Tibial artery (tissue), 4 donors: ENCODE data around the gene RBM10.

Source experiments
- DNase-seq, 2 donors: peaks; one replicate each; pipeline ENCODE4 v3.0.0-alpha.2; 2019
- H3K27ac ChIP-seq, 2 donors: fragments of 200-600 bp; sonication (generic) in 1 of 2; 1 replicate in 1 of 2; 2 replicates in 1 of 2; pipeline ENCODE4 v1.5.1; 2018 to 2019; ENCODE audit warnings: mild to moderate bottlenecking in 1 of 2
- H3K27me3 ChIP-seq, 2 donors: fragments of 200-600 bp; sonication (generic) in 1 of 2; one replicate each; pipeline versions ENCODE4 v1.5.1 to v1.6.0; 2016 to 2019
- H3K36me3 ChIP-seq, 3 donors: fragments of 200-600 bp; sonication (generic) in 2 of 3; one replicate each; pipeline ENCODE4 v1.5.1; 2016 to 2019; ENCODE audit warnings: mild to moderate bottlenecking in 2 of 3
- H3K4me1 ChIP-seq, 4 donors: fragments of 200-600 bp; sonication (generic) in 2 of 4; 1 replicate in 3 of 4; 2 replicates in 1 of 4; pipeline ENCODE4 v1.5.1; 2016 to 2019
- H3K4me3 ChIP-seq, 2 donors: fragments of 200-600 bp; sonication (generic) in 1 of 2; 1 replicate in 1 of 2; 2 replicates in 1 of 2; pipeline ENCODE4 v1.5.1; 2018 to 2019; ENCODE audit warnings: mild to moderate bottlenecking in 2 of 2
- H3K9me3 ChIP-seq, 3 donors: fragments of 200-600 bp; sonication (generic) in 1 of 3; one replicate each; pipeline ENCODE4 v1.5.1; 2016 to 2019
- intact Hi-C: fragments of 100-400 bp; cut with DNase I; formaldehyde crosslinking; loops from one replicate; pipeline ENCODE4 v1.15.0; 2023; ENCODE audit warnings: low total_unique reads
- TF ChIP-seq, protein P1 (sequence below), 2 experiments: fragments of 200-600 bp in 1 of 2; fragments of 450-650 bp in 1 of 2; IDR thresholded peaks; one replicate each; pipeline ENCODE4 v1.5.1; 2017 to 2019; ENCODE audit warnings: antibody characterized with exemption in 2 of 2, mild to moderate bottlenecking in 1 of 2, moderate library complexity in 1 of 2

The RBM10 gene

DNA sequence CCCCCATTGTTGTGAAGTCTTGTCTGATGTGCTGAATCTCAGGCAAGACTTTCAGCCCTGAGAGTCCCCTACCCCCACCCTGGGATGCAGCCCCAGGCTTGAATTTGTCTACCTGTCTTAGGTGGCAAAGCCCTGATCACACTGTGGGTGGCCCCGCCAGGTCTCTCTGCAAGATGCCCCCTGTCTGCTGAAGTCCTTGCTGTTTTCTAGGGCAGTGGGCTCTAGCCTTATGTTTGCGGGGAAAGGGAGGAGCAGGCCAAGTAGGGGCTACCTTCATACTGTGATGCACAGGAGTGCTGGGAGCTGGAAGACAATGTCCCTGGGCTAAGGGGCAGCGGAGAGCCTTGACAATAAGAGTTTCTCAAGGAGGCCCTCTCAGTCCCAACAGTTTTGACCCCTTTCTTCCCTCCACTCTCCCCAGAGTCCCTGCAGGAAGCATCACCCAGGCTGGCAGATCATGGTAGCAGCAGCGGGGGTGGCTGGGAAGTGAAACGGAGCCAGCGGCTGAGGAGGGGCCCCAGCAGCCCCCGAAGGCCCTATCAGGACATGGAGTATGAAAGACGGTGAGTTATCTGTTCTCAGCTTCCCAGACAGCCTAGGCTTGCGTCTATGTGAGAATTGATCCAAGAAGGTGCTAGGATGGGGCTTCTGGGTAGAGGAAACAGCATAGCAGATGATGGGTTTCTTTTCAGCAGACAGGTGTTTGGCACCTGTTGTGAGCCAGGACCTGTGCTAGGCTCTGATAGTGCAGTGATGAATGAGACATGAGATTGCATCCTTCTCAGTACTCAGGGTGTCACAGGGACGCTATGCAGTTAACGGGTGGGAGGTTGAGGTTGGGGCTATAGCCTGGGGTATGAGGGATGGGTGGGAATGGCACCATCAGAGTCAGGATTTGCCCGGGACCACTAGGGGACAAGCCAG lies 2.2 kb downstream of the RBM10 start:
- intact Hi-C loops: no loop called here
- Histone ChIP-seq H3K27me3 (no peaks in the 10 kb centered on the region), H3K9me3 (peaks cover 0 to 4% (median 0%) of the 10 kb centered on the region in 3 donors), H3K4me1 (peaks cover 0 to 38% (median 11%) of the 10 kb centered on the region in 4 donors), H3K27ac (peak overlapping the region; percentile 93 to 99), H3K4me3 (peak overlapping the region; percentile 83 to 85), H3K36me3 (no peaks in the 10 kb centered on the region)
- no peak for DNase-seq
- TF ChIP-seq, protein P1, sequence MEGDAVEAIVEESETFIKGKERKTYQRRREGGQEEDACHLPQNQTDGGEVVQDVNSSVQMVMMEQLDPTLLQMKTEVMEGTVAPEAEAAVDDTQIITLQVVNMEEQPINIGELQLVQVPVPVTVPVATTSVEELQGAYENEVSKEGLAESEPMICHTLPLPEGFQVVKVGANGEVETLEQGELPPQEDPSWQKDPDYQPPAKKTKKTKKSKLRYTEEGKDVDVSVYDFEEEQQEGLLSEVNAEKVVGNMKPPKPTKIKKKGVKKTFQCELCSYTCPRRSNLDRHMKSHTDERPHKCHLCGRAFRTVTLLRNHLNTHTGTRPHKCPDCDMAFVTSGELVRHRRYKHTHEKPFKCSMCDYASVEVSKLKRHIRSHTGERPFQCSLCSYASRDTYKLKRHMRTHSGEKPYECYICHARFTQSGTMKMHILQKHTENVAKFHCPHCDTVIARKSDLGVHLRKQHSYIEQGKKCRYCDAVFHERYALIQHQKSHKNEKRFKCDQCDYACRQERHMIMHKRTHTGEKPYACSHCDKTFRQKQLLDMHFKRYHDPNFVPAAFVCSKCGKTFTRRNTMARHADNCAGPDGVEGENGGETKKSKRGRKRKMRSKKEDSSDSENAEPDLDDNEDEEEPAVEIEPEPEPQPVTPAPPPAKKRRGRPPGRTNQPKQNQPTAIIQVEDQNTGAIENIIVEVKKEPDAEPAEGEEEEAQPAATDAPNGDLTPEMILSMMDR (IDR thresholded peaks at IDR 0.05): no peak

DNA sequence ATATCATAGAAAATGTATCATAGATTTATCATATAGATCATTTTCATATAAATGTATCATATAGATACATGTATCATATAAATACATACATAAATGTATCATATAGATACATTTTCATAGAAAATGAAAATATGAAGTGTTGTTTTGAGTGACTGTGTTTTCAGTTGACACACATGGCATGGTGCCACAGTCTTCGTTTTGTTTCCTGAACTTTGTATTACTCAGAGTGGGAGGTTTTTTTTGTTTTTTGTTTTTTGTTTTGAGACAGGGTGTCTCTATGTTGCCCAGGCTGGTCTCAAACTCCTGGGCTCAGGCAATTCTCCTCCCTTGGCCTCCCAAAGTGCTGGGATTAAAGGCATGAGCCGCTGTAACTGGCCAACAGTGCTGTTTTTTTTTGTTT lies 3.9 kb downstream of the RBM10 start:
- intact Hi-C loops: no loop called here
- H3K4me3 ChIP-seq: no peak overlapping the region
- peaks cover 0 to 29% (median 9%) of the 10 kb centered on the region in 4 donors for H3K4me1 ChIP-seq
- H3K9me3 ChIP-seq: peaks cover 0 to 4% (median 0%) of the 10 kb centered on the region in 3 donors
- no peak overlapping the region for H3K27ac ChIP-seq
- H3K36me3 ChIP-seq: no peaks in the 10 kb centered on the region
- TF ChIP-seq, protein P1 (IDR thresholded peaks at IDR 0.05): no peak
- no peak for DNase-seq
- no peaks in the 10 kb centered on the region for H3K27me3 ChIP-seq

DNA sequence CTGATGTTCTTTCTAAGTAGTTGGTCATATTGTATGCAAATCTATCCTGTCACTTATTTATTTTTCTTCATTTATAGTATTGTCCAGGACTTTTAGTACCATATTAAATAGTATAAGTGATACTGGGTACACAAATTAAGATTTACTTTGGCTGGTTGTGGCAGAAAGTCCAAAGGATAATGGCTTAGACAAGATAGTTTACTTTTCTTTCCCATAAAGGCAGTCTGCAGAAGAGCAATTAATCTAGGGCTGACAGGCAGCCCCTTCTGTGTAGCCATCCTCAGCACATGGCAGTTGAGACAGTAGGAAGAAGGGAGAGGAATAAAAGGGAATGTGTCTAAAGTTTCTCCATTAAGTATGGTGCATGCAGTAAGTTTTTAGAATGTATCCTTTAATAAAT lies 6.4 kb downstream of the RBM10 start:
- H3K27me3 ChIP-seq: no peaks in the 10 kb centered on the region
- peaks cover 0 to 24% (median 7%) of the 10 kb centered on the region in 4 donors for H3K4me1 ChIP-seq
- TF ChIP-seq, protein P1 (IDR thresholded peaks at IDR 0.05): no peak
- intact Hi-C loops: no loop called here
- no peak for DNase-seq
- H3K27ac ChIP-seq: no peak overlapping the region
- H3K36me3 ChIP-seq: peaks cover 0 to 4% (median 0%) of the 10 kb centered on the region in 3 donors
- H3K9me3 ChIP-seq: peaks cover 0 to 4% (median 0%) of the 10 kb centered on the region in 3 donors
- no peak overlapping the region for H3K4me3 ChIP-seq

DNA sequence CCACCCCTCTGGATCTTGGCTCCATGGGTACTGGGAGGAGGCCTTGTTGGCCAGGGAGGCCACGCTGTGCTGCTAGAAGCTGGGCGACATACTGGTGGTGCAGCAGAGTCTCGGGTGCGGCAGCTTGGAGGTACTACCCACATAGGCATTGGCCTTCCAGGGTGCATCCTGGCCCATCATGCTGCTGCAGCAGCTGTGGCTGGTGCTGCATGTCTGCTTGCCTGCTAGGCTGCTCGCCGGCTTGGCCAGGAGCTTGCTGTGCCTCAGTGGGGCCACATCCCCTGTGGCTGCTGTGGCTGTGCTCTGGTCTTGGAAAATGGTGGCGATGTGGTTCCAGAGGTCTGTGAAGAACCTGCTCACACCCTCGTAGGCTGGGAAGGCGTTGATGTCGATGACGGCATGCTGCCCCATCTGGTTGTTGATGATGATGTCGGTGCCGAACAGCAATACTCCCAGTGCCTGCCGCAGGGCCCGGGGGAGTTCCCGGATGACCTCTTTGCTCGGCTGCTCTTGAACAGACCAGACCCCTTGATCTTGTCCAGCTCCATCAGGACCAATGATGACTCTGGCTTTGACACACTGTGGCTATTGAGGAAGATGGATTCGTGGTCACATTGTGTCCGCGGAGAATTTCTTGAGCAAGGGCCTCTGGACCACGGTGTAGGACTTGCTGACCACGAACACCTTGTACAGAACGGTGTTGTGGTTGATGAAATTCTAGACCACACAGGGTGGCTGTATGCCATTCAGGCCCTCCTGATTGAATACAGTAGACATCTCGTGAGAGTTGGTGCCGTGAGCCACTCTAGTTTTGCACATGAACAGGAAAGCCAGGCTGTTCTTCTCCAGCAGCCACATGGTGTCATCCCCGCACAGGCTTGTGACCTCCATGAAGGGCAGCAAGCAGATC lies 11.8 kb downstream of the RBM10 start:
- Histone ChIP-seq H3K4me3 (no peak overlapping the region), H3K36me3 (peaks cover 0 to 14% (median 4%) of the 10 kb centered on the region in 3 donors), H3K4me1 (no peaks in the 10 kb centered on the region), H3K27me3 (no peaks in the 10 kb centered on the region), H3K9me3 (no peaks in the 10 kb centered on the region), H3K27ac (no peak overlapping the region)
- no peak for DNase-seq
- intact Hi-C loops: no loop called here
- TF ChIP-seq, protein P1 (IDR thresholded peaks at IDR 0.05): no peak

DNA sequence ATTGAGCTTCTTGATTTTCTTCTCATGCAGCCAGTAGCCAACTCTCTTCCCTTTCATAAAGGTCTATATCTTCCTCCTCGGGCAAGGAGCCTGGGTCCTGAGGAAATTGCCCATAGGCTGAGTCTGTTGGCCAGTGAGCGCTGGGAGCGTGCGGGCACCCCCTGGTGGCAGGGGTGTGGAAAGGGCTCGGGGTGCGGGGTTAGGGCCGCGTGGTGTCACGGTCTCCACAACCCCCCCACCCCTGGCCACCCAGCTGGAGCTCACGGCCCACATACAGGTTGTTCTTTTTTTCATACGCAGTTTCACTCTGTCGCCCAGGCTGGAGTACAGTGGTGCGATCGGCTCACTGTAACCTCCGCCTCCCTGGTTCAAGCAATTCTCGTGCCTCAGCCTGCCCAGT lies 13.1 kb downstream of the RBM10 start:
- Histone ChIP-seq H3K36me3 (peaks cover 0 to 15% (median 4%) of the 10 kb centered on the region in 3 donors), H3K27me3 (no peaks in the 10 kb centered on the region), H3K4me3 (no peak overlapping the region), H3K27ac (no peak overlapping the region), H3K4me1 (no peaks in the 10 kb centered on the region), H3K9me3 (no peaks in the 10 kb centered on the region)
- TF ChIP-seq, protein P1 (IDR thresholded peaks at IDR 0.05): no peak
- no peak for DNase-seq
- intact Hi-C loops: no loop called here
